Esophagus muscularis mucosa (tissue), 4 donors: ENCODE results near the gene GRM5. TPM values are rescaled to one million over a fixed set of nuclear protein-coding genes. Genes with fewer than 3 reads are reported as not detected.

Experiments
- DNase-seq: peaks from one replicate; pipeline ENCODE4 v3.0.0-alpha.2; 2017; ENCODE audit errors: extremely low spot score
- H3K27ac ChIP-seq, 4 donors: fragments of 200-600 bp; sonication (generic); replicated peaks in 1 of 4; 1 replicate in 3 of 4; 2 replicates in 1 of 4; pipeline ENCODE4 v1.5.1; 2016 to 2019; ENCODE audit warnings: mild to moderate bottlenecking in 1 of 4
- H3K27me3 ChIP-seq, 4 donors: fragments of 200-600 bp; sonication (generic); one replicate each; pipeline versions ENCODE4 v1.5.1 to v1.6.0; 2016 to 2019
- H3K36me3 ChIP-seq, 4 donors: fragments of 200-600 bp; sonication (generic); one replicate each; pipeline ENCODE4 v1.5.1; 2016 to 2019
- H3K4me1 ChIP-seq, 4 donors: fragments of 200-600 bp; sonication (generic); one replicate each; pipeline ENCODE4 v1.5.1; 2016 to 2019
- H3K4me3 ChIP-seq, 4 donors: fragments of 200-600 bp; sonication (generic); 1 replicate in 2 of 4; 2 replicates in 2 of 4; pipeline ENCODE4 v1.5.1; 2016 to 2019; ENCODE audit warnings: mild to moderate bottlenecking in 4 of 4, moderate library complexity in 1 of 4
- H3K9me3 ChIP-seq, 4 donors: fragments of 200-600 bp; sonication (generic); 1 replicate in 3 of 4; 2 replicates in 1 of 4; pipeline ENCODE4 v1.5.1; 2016 to 2019
- EP300 ChIP-seq: sonication (generic); formaldehyde crosslinking; IDR thresholded peaks from one replicate; pipeline ENCODE4 v1.6.1; 2017; ENCODE audit warnings: antibody characterized with exemption
- POLR2A ChIP-seq: fragments of 450-650 bp; IDR thresholded peaks from one replicate; pipeline ENCODE4 v1.6.1; 2017; ENCODE audit warnings: antibody characterized with exemption, moderate library complexity, mild to moderate bottlenecking, low read depth
- POLR2AphosphoS5 ChIP-seq, 2 donors: sonication (generic); formaldehyde crosslinking; IDR thresholded peaks; one replicate each; pipeline ENCODE4 v1.6.1; 2017; ENCODE audit warnings: antibody characterized with exemption in 2 of 2
- WGBS: methylation state at CpG from one replicate; pipeline ENCODE4 v1.1.5; 2018; 5-methylcytosine and 5-hydroxymethylcytosine counted together
- intact Hi-C: fragments of 100-400 bp; cut with DNase I; formaldehyde crosslinking; loops from one replicate; pipeline ENCODE4 v1.15.1; 2023
- total RNA-seq, 4 donors: library from RNA; depleted of rRNA; stranded (reverse); fragments of >200 nt; gene quantifications; one replicate each; pipeline versions ENCODE4 v1.1.0 to v1.2.1, GENCODE V29; 2016
- TF ChIP-seq, protein P1 (sequence below), 3 experiments: fragments of 200-600 bp in 2 of 3; fragments of 450-650 bp in 1 of 3; sonication (generic) in 2 of 3; IDR thresholded peaks; one replicate each; pipeline ENCODE4 v1.5.1; 2017 to 2019; ENCODE audit warnings: antibody characterized with exemption in 3 of 3, mild to moderate bottlenecking in 2 of 3, moderate library complexity in 1 of 3

Gene GRM5
- total RNA-seq, 4 donors from 2014 or later: not detected

DNA sequence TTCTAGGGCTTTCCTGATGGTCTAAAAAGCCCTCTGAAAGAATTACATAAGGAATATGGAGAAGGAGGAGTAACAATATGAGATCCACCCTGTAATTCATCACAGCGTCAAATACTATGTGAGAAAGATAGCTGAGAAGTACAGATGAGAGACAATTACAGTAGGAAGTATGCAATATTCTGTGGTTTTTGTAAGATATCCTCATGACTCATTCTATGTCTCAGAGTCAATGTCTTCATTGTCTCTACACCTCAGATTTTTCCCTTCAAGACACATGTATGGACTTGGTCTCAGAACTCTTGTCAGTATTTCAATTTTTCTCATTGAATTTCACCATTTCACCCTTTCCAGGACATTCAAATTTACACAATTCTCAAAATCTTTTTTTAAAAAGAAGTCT is 385.0 kb downstream of the GRM5 start:
- Histone ChIP-seq H3K4me1 (no peaks in the 10 kb centered on the region), H3K27me3 (no peaks in the 10 kb centered on the region), H3K27ac (no peak overlapping the region), H3K9me3 (no peaks in the 10 kb centered on the region), H3K36me3 (no peaks in the 10 kb centered on the region), H3K4me3 (no peak overlapping the region)
- TF ChIP-seq, protein P1, sequence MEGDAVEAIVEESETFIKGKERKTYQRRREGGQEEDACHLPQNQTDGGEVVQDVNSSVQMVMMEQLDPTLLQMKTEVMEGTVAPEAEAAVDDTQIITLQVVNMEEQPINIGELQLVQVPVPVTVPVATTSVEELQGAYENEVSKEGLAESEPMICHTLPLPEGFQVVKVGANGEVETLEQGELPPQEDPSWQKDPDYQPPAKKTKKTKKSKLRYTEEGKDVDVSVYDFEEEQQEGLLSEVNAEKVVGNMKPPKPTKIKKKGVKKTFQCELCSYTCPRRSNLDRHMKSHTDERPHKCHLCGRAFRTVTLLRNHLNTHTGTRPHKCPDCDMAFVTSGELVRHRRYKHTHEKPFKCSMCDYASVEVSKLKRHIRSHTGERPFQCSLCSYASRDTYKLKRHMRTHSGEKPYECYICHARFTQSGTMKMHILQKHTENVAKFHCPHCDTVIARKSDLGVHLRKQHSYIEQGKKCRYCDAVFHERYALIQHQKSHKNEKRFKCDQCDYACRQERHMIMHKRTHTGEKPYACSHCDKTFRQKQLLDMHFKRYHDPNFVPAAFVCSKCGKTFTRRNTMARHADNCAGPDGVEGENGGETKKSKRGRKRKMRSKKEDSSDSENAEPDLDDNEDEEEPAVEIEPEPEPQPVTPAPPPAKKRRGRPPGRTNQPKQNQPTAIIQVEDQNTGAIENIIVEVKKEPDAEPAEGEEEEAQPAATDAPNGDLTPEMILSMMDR (IDR thresholded peaks at IDR 0.05): no peak
- TF ChIP-seq POLR2A (no peak), EP300 (no peak), POLR2AphosphoS5 (IDR thresholded peaks at IDR 0.05) (no peak)
- WGBS: 100% methylated on average over 1 of the region's 1 CpG
- DNase-seq: no peak
- intact Hi-C loops: no loop called here

GRCh38 chr11:88666364-88666763 is 399.4 kb downstream of the GRM5 start:
- Histone ChIP-seq H3K27me3 (no peaks in the 10 kb centered on the region), H3K4me3 (no peak overlapping the region), H3K27ac (no peak overlapping the region), H3K36me3 (no peaks in the 10 kb centered on the region), H3K9me3 (no peaks in the 10 kb centered on the region), H3K4me1 (no peaks in the 10 kb centered on the region)
- WGBS: 75% methylated on average over 1 of the region's 1 CpG
- DNase-seq: no peak
- intact Hi-C loops: no loop called here
- TF ChIP-seq, protein P1 (IDR thresholded peaks at IDR 0.05): no peak
- TF ChIP-seq EP300 (no peak), POLR2AphosphoS5 (IDR thresholded peaks at IDR 0.05) (no peak), POLR2A (no peak)

- TF ChIP-seq, protein P1 (IDR thresholded peaks at IDR 0.05): no peak
- no peak for TF ChIP-seq POLR2A
- TF ChIP-seq POLR2AphosphoS5 (IDR thresholded peaks at IDR 0.05): no peak
- TF ChIP-seq EP300: no peak
- intact Hi-C loops: no loop called here
- Histone ChIP-seq H3K9me3 (no peaks in the 10 kb centered on the region), H3K4me3 (no peak overlapping the region), H3K4me1 (peaks cover 0 to 5% (median 0%) of the 10 kb centered on the region in 4 donors), H3K36me3 (no peaks in the 10 kb centered on the region), H3K27ac (no peak overlapping the region), H3K27me3 (no peaks in the 10 kb centered on the region)
- no peak for DNase-seq
- WGBS: 43% methylated on average over 1 of the region's 1 CpG
Measured at GRCh38 chr11:88657076-88657738, 408.6 kb downstream of the GRM5 start.

DNA sequence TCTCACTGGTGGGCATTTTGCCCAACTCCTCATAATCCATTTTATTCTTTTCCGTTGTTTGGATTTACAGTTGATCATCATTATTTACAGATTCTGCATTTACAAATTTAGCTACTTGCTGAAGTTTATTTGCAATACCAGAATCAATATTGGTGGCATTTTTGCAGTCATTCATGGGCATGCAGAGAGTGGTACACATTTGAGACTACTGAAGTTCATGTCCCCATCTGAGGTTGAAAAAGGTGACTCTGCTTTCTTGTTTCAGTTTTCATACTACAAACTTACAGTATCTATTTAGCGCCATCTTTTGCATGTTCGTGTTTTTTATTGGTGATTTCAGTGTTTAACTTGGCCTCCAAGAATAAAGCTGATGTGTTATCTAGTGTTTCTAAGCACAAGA is 409.5 kb downstream of the GRM5 start:
- 96% methylated on average over 3 of the region's 3 CpGs for WGBS
- intact Hi-C loops: no loop called here
- no peaks in the 10 kb centered on the region for H3K36me3 ChIP-seq
- H3K27me3 ChIP-seq: no peaks in the 10 kb centered on the region
- H3K27ac ChIP-seq: no peak overlapping the region
- no peaks in the 10 kb centered on the region for H3K9me3 ChIP-seq
- no peak for DNase-seq
- no peak for TF ChIP-seq POLR2AphosphoS5 (IDR thresholded peaks at IDR 0.05)
- TF ChIP-seq POLR2A: no peak
- TF ChIP-seq, protein P1 (IDR thresholded peaks at IDR 0.05): no peak
- no peak for TF ChIP-seq EP300
- H3K4me3 ChIP-seq: no peak overlapping the region
- peaks cover 0 to 5% (median 0%) of the 10 kb centered on the region in 4 donors for H3K4me1 ChIP-seq

DNA sequence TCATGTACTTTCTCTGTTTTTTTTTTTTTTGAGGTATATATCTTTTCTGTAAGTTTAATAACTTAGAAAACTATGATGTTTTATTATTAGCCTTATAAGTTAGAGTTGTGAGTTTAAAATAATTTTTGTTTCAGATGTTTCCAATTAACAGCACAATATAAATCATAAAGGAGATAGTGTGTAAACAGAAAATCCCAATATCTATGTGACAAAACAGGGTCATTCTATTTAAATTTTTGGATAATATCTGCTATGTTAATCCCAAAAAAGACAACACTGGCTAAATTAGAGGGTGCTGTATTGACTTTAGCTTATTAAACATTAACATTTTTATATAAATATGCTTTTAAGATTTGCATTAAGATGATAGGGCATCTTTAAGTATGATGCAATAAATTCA is 410.1 kb downstream of the GRM5 start:
- no peaks in the 10 kb centered on the region for H3K36me3 ChIP-seq
- no peak overlapping the region for H3K4me3 ChIP-seq
- H3K27me3 ChIP-seq: no peaks in the 10 kb centered on the region
- TF ChIP-seq, protein P1 (IDR thresholded peaks at IDR 0.05): no peak
- TF ChIP-seq EP300 (no peak), POLR2A (no peak), POLR2AphosphoS5 (IDR thresholded peaks at IDR 0.05) (no peak)
- peaks cover 0 to 5% (median 0%) of the 10 kb centered on the region in 4 donors for H3K4me1 ChIP-seq
- no peak for DNase-seq
- H3K27ac ChIP-seq: no peak overlapping the region
- intact Hi-C loops: no loop called here
- no peaks in the 10 kb centered on the region for H3K9me3 ChIP-seq
